NCI-H146 treated with DMSO at 0.1 percent for 48 hours (cell line): ENCODE results near the gene MYO10.
"Not testable (repeated sequence)": the region's sequence is repeated elsewhere in the genome, so short reads cannot be mapped to it uniquely, and the experiment has no call there.

ENCODE experiments used
- DNase-seq: peaks from one replicate; lab custom pipeline; 2025; ENCODE audit not compliant: unreplicated experiment; lab: John Stamatoyannopoulos, UW

Gene MYO10

DNA sequence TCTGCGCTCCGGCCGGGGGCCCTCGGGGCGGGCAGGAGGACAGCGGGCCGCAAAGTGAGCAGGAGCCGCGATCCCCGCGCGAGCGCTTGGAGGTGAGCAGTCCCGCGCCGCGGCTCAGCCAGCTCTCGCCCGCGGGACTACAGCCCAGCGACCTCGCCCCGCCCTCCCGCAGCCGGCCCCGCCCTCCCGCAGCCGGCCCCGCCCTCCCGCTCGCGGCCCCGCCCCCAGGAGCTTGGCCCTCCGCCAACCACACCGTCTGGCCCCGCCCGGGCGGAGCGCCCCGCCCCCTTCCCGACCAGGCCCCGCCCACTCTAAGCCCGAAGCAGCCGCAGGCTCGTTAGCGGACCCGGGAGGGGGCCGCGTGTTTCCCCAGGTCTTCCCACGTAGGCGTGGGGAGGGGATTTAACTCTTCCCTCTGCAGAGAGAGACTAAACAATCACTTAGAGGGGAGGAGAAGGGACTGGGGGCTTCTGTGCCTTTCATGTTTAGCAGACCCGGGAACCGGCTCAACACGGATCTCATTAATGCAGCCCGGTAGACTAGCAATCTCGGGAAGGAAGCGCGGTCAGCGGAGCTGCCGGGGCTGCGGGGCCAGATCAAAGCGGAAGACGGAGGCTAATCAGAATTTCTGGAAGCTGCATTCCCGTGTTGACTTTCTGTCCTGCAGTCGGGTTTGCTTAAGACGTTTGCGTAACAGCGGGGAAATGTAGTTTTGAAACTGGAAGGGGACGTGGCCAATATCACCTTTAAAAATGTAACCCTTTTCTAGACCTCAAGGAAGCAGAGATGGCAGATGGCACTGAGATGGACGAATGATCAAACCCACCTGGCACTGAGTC, at the start of gene MYO10:
Gene MYO10, minus strand, starts transcription at position 139 of the 839 bp plus-strand sequence. CDS start 480 bp downstream, outside the sequence.
- DNase-seq, result peak; percentile 63

GRCh38 chr5:16985304-16985703, 49.2 kb upstream of the MYO10 start:
- DNase-seq, result not testable (repeated sequence)

GRCh38 chr5:16983972-16984371, 47.9 kb upstream of the MYO10 start:
- DNase-seq, result no peak

- DNase-seq, result no peak
These were observed 47.0 kb upstream of the MYO10 start for GRCh38 chr5:16983022-16983639.

- no peak for DNase-seq
These were observed 45.6 kb upstream of the MYO10 start for GRCh38 chr5:16981700-16982099.

DNA sequence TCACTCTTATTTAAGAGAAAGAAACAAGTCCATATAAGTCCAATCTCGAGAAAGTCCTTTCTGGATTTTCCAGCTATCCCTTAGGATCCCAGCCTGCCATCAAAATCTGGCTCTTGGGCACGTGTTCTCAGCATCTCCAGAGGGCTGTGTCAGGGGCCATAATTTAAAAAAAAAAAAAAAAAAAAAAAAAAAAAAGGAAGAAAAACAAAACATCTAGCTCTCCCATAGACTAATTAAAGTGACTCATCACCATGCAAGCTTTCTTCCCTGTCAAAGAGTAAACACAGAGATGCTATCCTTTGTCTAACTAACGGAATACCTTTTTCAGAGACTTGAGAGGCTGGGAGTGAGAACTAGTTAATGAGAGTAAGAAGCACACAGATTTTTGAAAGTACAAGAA, 44.9 kb upstream of the MYO10 start:
- no peak for DNase-seq

- no peak for DNase-seq
These were observed 42.2 kb upstream of the MYO10 start for GRCh38 chr5:16978296-16978695.

- no peak for DNase-seq
These were observed 40.5 kb upstream of the MYO10 start for GRCh38 chr5:16976625-16977008.

DNA sequence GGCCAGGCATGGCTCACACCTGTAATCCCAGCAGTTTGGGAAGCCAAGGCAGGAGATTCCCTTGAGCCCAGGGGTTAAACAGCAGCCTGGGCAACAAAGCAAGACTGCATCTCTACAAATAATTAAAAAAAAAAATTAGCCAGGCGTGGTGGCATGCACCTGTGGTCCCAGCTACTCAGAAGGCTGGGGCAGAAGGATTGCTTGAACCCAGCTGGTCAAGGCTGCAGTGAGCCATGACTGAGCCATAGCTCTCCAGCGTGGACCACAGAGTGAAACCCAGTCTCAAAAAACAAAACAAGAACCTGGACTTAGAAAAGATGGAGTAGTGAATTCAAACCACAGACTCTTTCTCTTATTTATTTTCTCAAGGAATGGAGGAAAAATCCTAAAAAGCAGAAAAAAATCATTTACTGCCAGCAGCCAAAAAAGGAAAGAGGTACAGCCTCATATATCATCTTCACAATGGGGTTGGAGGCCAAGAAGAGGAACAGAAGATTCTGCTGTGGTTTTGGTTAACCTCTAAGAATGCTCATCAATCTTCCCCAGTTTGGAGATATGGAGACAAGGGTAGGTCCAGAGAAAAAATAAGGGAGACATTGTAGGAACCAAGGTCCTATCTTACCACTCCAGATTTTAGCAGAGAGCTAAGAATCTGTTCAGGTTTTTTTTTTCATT, 40.0 kb upstream of the MYO10 start:
- no peak for DNase-seq

- no peak for DNase-seq
These were observed 38.9 kb upstream of the MYO10 start for GRCh38 chr5:16974981-16975380.

- DNase-seq, result no peak
These were observed 34.7 kb upstream of the MYO10 start for GRCh38 chr5:16970826-16971225.

- no peak for DNase-seq
These were observed 34.2 kb upstream of the MYO10 start for GRCh38 chr5:16970260-16970659.

- DNase-seq, result no peak
These were observed 29.5 kb upstream of the MYO10 start for GRCh38 chr5:16965581-16965980.

DNA sequence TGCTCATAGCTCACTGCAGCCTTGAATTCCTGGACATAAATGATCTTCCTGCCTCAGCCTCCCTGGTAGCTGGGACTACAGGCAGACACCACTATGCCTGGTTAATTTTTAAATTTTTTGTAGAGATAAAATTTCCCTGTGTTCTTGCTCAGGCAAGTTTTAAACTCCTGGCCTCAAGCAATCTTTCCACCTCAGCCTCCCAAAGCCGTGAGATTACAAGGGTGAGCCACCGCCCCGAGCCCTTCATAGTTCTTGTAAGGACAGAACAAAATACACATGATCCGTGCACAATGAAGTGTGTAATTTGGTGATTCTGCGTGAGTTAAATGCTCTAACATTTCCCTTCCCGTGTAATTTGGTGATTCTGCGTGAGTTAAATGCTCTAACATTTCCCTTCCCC, 27.7 kb upstream of the MYO10 start:
- DNase-seq, result no peak

DNA sequence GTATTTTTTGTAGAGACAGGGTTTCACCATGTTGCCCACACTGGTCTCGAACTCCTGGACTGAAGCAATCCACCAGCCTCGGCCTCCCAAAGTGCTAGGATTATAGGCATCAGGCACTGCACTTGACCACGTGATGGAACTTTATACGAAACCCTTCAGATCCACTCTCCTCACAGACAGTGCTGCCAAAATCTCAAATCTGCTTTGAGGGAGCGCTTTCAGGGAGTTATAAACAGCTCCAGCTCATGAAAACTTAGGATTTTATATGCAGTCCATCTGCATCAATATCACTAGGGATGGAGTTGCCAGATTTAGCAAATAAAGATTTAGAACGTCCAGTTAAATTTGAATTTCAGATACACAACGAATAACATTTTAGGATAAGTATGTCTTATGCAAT, 25.0 kb upstream of the MYO10 start:
- DNase-seq, result no peak

DNA sequence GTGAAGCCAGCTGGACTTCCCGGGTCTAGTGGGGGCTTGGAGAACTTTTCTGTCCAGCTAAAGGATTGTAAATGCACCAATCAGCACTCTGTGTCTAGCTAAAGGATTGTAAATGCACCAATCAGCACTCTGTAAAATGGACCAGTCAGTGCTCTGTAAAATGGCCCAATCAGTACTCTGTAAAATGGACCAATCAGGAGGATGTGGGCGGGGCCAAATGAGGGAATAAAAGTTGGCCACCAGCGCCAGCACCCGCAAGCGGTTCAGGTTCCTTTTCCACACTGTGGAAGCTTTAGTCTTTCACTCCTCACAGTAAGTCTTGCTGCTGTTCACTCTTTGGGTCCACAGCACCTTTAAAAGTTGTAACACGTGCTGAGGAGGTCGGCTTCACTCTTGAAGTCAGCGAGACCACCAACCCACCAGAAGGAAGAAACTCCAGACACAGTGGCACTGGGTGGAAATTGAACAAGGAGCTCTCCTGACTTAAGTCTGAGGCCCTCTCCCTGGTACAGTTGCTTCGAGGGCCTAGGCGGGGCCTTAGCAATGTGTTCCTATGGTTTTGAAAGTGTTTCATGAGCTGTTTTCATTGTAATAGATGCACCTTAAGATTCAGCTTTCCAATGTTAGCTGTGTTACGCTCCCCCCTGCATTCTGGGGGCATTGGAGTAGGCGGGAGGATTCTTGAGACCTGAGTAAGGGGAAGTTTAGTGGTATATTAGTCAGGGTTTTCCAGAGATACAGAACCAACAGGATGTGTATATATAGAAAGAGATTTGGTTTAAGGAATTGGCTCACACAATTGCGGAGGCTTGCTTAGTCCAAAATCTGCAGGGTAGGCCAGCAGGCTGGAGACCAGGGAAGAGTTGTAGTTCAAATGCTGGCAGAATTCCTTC, 21.5 kb upstream of the MYO10 start:
- no peak for DNase-seq

- no peak for DNase-seq
These were observed 17.6 kb upstream of the MYO10 start for GRCh38 chr5:16953729-16954128.

- no peak for DNase-seq
These were observed 17.0 kb upstream of the MYO10 start for GRCh38 chr5:16952968-16953671.

DNA sequence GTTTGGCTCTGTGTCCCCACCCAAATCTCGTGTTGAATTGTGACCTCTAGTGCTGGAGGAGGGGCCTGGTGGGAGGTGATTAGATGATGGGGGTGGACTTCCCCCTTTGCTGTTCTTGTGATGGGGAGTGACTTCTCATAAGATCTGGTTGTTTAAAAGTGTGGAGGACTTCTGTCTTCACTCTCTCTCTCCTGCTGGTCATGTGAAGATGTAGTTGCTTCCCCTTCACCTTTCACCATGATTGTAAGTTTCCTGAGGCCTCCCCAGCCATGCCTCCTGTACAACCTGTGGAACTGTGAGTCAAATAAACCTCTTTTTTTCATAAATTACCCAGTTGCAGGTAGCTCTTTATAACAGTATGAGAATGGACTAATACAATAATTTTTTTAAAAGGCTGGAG, 10.6 kb upstream of the MYO10 start:
- no peak for DNase-seq

- DNase-seq, result no peak
These were observed 8.9 kb upstream of the MYO10 start for GRCh38 chr5:16944816-16945562.
